Measurements from ENCODE around the gene RALGPS2. TPM values are rescaled to one million over a fixed set of nuclear protein-coding genes. Genes with fewer than 3 reads are reported as not detected.

RALGPS2 gene
- total and polyA plus RNA-seq, 2 experiments from 2014 or later: 8.1 to 31.2 TPM

DNA sequence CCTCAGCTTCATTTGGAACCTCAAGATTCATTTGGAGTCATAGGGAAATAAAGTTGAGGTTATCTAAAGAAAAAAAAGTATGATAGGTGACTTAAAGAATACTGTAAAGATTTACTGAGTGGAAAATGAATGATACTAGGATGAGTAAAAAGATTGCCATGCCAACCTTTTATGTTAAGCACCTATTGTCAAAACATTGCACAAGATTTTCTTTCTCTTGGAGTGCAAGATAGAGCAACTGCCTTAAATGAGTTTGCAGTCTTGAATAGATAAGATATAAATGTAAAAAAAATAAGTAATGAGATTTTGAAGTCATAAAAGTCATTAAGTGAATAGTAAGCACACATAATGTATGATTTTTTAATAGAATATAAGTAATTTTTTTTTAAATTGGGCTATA, 150.9 kb downstream of the RALGPS2 start:
- Histone ChIP-seq H2AFZ (no peak overlapping the region), H3F3A (replicated peaks; ENCODE audit: low read depth) (no peaks in the 10 kb centered on the region), H3K79me2 (replicated peaks; ENCODE audit: insufficient read depth) (no peaks in the 10 kb centered on the region), H3K27ac (ENCODE audit: low read depth) (no peak overlapping the region), H3K27me3 (ENCODE audit: insufficient read depth) (no peaks in the 10 kb centered on the region), H4K20me1 (replicated peaks; ENCODE audit: insufficient read depth) (no peaks in the 10 kb centered on the region), H3K36me3 (ENCODE audit: insufficient read depth) (no peaks in the 10 kb centered on the region), H3K4me3 (no peak overlapping the region), H3K4me2 (no peak overlapping the region), H3K4me1 (ENCODE audit: insufficient read depth) (peaks cover 1% of the 10 kb centered on the region), H3K9me2 (ENCODE audit: insufficient read depth) (no peaks in the 10 kb centered on the region)
- Mint-ChIP-seq H3K27me3 (ENCODE audit: insufficient read depth, low read depth, poor library complexity) (no peaks in the 10 kb centered on the region), H3K4me1 (peaks cover 4% of the 10 kb centered on the region), H3K4me3 (no peak overlapping the region), H3K27ac (no peak overlapping the region), H3K9me3 (no peaks in the 10 kb centered on the region), H3K36me3 (ENCODE audit: low read depth) (no peaks in the 10 kb centered on the region)
- DNase-seq (ENCODE audit: low spot score) (no peak), ATAC-seq (no peak)
- TF ChIP-seq, protein P1, sequence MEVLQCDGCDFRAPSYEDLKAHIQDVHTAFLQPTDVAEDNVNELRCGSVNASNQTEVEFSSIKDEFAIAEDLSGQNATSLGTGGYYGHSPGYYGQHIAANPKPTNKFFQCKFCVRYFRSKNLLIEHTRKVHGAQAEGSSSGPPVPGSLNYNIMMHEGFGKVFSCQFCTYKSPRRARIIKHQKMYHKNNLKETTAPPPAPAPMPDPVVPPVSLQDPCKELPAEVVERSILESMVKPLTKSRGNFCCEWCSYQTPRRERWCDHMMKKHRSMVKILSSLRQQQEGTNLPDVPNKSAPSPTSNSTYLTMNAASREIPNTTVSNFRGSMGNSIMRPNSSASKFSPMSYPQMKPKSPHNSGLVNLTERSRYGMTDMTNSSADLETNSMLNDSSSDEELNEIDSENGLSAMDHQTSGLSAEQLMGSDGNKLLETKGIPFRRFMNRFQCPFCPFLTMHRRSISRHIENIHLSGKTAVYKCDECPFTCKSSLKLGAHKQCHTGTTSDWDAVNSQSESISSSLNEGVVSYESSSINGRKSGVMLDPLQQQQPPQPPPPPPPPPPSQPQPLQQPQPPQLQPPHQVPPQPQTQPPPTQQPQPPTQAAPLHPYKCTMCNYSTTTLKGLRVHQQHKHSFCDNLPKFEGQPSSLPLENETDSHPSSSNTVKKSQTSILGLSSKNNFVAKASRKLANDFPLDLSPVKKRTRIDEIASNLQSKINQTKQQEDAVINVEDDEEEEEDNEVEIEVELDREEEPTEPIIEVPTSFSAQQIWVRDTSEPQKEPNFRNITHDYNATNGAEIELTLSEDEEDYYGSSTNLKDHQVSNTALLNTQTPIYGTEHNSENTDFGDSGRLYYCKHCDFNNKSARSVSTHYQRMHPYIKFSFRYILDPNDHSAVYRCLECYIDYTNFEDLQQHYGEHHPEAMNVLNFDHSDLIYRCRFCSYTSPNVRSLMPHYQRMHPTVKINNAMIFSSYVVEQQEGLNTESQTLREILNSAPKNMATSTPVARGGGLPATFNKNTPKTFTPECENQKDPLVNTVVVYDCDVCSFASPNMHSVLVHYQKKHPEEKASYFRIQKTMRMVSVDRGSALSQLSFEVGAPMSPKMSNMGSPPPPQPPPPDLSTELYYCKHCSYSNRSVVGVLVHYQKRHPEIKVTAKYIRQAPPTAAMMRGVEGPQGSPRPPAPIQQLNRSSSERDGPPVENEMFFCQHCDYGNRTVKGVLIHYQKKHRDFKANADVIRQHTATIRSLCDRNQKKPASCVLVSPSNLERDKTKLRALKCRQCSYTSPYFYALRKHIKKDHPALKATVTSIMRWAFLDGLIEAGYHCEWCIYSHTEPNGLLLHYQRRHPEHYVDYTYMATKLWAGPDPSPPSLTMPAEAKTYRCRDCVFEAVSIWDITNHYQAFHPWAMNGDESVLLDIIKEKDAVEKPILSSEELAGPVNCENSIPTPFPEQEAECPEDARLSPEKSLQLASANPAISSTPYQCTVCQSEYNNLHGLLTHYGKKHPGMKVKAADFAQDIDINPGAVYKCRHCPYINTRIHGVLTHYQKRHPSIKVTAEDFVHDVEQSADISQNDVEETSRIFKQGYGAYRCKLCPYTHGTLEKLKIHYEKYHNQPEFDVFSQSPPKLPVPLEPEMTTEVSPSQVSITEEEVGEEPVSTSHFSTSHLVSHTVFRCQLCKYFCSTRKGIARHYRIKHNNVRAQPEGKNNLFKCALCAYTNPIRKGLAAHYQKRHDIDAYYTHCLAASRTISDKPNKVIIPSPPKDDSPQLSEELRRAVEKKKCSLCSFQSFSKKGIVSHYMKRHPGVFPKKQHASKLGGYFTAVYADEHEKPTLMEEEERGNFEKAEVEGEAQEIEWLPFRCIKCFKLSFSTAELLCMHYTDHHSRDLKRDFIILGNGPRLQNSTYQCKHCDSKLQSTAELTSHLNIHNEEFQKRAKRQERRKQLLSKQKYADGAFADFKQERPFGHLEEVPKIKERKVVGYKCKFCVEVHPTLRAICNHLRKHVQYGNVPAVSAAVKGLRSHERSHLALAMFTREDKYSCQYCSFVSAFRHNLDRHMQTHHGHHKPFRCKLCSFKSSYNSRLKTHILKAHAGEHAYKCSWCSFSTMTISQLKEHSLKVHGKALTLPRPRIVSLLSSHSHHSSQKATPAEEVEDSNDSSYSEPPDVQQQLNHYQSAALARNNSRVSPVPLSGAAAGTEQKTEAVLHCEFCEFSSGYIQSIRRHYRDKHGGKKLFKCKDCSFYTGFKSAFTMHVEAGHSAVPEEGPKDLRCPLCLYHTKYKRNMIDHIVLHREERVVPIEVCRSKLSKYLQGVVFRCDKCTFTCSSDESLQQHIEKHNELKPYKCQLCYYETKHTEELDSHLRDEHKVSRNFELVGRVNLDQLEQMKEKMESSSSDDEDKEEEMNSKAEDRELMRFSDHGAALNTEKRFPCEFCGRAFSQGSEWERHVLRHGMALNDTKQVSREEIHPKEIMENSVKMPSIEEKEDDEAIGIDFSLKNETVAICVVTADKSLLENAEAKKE (CRISPR knock-in tag; IDR thresholded peaks at IDR 0.05): no peak
- no peak for TF ChIP-seq ZNF331 (CRISPR knock-in tag; IDR thresholded peaks at IDR 0.05; ENCODE audit: low read depth)
- TF ChIP-seq, protein P2, sequence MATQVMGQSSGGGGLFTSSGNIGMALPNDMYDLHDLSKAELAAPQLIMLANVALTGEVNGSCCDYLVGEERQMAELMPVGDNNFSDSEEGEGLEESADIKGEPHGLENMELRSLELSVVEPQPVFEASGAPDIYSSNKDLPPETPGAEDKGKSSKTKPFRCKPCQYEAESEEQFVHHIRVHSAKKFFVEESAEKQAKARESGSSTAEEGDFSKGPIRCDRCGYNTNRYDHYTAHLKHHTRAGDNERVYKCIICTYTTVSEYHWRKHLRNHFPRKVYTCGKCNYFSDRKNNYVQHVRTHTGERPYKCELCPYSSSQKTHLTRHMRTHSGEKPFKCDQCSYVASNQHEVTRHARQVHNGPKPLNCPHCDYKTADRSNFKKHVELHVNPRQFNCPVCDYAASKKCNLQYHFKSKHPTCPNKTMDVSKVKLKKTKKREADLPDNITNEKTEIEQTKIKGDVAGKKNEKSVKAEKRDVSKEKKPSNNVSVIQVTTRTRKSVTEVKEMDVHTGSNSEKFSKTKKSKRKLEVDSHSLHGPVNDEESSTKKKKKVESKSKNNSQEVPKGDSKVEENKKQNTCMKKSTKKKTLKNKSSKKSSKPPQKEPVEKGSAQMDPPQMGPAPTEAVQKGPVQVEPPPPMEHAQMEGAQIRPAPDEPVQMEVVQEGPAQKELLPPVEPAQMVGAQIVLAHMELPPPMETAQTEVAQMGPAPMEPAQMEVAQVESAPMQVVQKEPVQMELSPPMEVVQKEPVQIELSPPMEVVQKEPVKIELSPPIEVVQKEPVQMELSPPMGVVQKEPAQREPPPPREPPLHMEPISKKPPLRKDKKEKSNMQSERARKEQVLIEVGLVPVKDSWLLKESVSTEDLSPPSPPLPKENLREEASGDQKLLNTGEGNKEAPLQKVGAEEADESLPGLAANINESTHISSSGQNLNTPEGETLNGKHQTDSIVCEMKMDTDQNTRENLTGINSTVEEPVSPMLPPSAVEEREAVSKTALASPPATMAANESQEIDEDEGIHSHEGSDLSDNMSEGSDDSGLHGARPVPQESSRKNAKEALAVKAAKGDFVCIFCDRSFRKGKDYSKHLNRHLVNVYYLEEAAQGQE (IDR thresholded peaks at IDR 0.05; ENCODE audit: unreplicated experiment): no peak
- TF ChIP-seq CREB1 (CRISPR knock-in tag; IDR thresholded peaks at IDR 0.05; ENCODE audit: low read depth): no peak
- TF ChIP-seq ZNF114 (CRISPR knock-in tag; IDR thresholded peaks at IDR 0.05): no peak
- no peak for TF ChIP-seq NANOG (IDR thresholded peaks at IDR 0.05; ENCODE audit: borderline replicate concordance)
- no peak for TF ChIP-seq POLR2AphosphoS5 (IDR thresholded peaks at IDR 0.05; ENCODE audit: low read depth)
- TF ChIP-seq, protein P3, sequence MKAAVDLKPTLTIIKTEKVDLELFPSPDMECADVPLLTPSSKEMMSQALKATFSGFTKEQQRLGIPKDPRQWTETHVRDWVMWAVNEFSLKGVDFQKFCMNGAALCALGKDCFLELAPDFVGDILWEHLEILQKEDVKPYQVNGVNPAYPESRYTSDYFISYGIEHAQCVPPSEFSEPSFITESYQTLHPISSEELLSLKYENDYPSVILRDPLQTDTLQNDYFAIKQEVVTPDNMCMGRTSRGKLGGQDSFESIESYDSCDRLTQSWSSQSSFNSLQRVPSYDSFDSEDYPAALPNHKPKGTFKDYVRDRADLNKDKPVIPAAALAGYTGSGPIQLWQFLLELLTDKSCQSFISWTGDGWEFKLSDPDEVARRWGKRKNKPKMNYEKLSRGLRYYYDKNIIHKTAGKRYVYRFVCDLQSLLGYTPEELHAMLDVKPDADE (IDR thresholded peaks at IDR 0.05): no peak

Data from GM23338 (cell line).